SK-N-SH treated with all-trans-retinoic acid at 6 μM for 48 hours (cell line): ENCODE results near the gene ELAPOR2.
"Not testable (repeated sequence)": the region's sequence is repeated elsewhere in the genome, so short reads cannot be mapped to it uniquely, and the experiment has no call there.

Experiments used
- ATAC-seq: fragments of 200-7000 bp; cut with Tn5 transposase; 3 replicates; pipeline ENCODE4 v1.9.1; 2020; ENCODE audit warnings: mild to moderate bottlenecking, moderate library complexity
- ARNTL ChIP-seq: fragments of 450-650 bp; formaldehyde crosslinking; IDR thresholded peaks from 2 replicates; pipeline ENCODE4 v1.5.0; 2020; ENCODE audit warnings: low read depth, mild to moderate bottlenecking, moderate library complexity, borderline replicate concordance
- CSDC2 ChIP-seq: fragments of 250-450 bp; sonication (Bioruptor Pico); IDR thresholded peaks from 2 replicates; pipeline ENCODE4 v1.5.0; 2020; ENCODE audit warnings: mild to moderate bottlenecking, moderate library complexity
- ESRRG ChIP-seq: fragments of 250-450 bp; sonication (Bioruptor Pico); IDR thresholded peaks from 2 replicates; pipeline ENCODE4 v1.6.1; 2021; ENCODE audit warnings: mild to moderate bottlenecking
- PPARA ChIP-seq: fragments of 250-450 bp; sonication (Bioruptor Pico); IDR thresholded peaks from 2 replicates; pipeline ENCODE4 v1.5.0; 2020; ENCODE audit warnings: mild to moderate bottlenecking, borderline replicate concordance
- RARB ChIP-seq: fragments of 250-450 bp; sonication (Bioruptor Pico); IDR thresholded peaks from 2 replicates; pipeline ENCODE4 v1.8.0; 2021; ENCODE audit warnings: mild to moderate bottlenecking, moderate library complexity
- SNAI2 ChIP-seq: fragments of 250-450 bp; sonication (Bioruptor Pico); IDR thresholded peaks from 2 replicates; pipeline ENCODE4 v1.5.0; 2020; ENCODE audit warnings: mild to moderate bottlenecking, moderate library complexity
- TCF4 ChIP-seq: fragments of 250-450 bp; sonication (Bioruptor Pico); IDR thresholded peaks from 2 replicates; pipeline ENCODE4 v1.8.0; 2021; ENCODE audit warnings: mild to moderate bottlenecking, moderate library complexity, borderline replicate concordance
- TOX ChIP-seq: fragments of 250-450 bp; sonication (Bioruptor Pico); IDR thresholded peaks from 2 replicates; pipeline ENCODE4 v1.8.0; 2021; ENCODE audit warnings: mild to moderate bottlenecking, moderate library complexity, borderline replicate concordance
- ZC3H10 ChIP-seq: fragments of 250-450 bp; sonication (Bioruptor Pico); IDR thresholded peaks from 2 replicates; pipeline ENCODE4 v1.5.1; 2021; ENCODE audit warnings: mild to moderate bottlenecking, moderate library complexity
- ZFP3 ChIP-seq: fragments of 250-450 bp; sonication (Bioruptor Pico); IDR thresholded peaks from 2 replicates; pipeline ENCODE4 v1.5.0; 2020; ENCODE audit warnings: mild to moderate bottlenecking, moderate library complexity
- ZNF565 ChIP-seq: fragments of 450-650 bp; formaldehyde crosslinking; conservative IDR thresholded peaks from 2 replicates; pipeline ENCODE4 v1.5.0; 2020; ENCODE audit warnings: low read depth, mild to moderate bottlenecking, moderate library complexity
- ZNF70 ChIP-seq: fragments of 450-650 bp; formaldehyde crosslinking; IDR thresholded peaks from 2 replicates; pipeline ENCODE4 v1.5.0; 2020; ENCODE audit warnings: mild to moderate bottlenecking, moderate library complexity
- ZNF8 ChIP-seq: fragments of 450-650 bp; formaldehyde crosslinking; IDR thresholded peaks from 2 replicates; pipeline ENCODE4 v1.5.0; 2020; ENCODE audit warnings: mild to moderate bottlenecking, moderate library complexity
- TF ChIP-seq, protein P1 (sequence below): fragments of 250-450 bp; sonication (Bioruptor Pico); IDR thresholded peaks from 2 replicates; pipeline ENCODE4 v1.5.1; 2021; ENCODE audit warnings: mild to moderate bottlenecking, moderate library complexity
- TF ChIP-seq, protein P2 (sequence below): fragments of 250-450 bp; sonication (Bioruptor Pico); IDR thresholded peaks from 2 replicates; pipeline ENCODE4 v1.5.1; 2020; ENCODE audit warnings: low read depth, mild to moderate bottlenecking, moderate library complexity
- TF ChIP-seq, protein P3 (sequence below): fragments of 250-450 bp; sonication (Bioruptor Pico); IDR thresholded peaks from 2 replicates; pipeline ENCODE4 v1.8.0; 2021; ENCODE audit warnings: low read depth, mild to moderate bottlenecking, moderate library complexity, borderline replicate concordance
- TF ChIP-seq, protein P4 (sequence below): fragments of 250-450 bp; sonication (Bioruptor Pico); IDR thresholded peaks from 2 replicates; pipeline ENCODE4 v1.8.0; 2020; ENCODE audit warnings: mild to moderate bottlenecking, moderate library complexity, borderline replicate concordance

ELAPOR2 gene

GRCh38 chr7:87107949-87108776 lies 48.7 kb upstream of the ELAPOR2 start (continued):
- no peak for TF ChIP-seq ZNF70 (CRISPR knock-in tag)
- no peak for TF ChIP-seq ZNF8

DNA sequence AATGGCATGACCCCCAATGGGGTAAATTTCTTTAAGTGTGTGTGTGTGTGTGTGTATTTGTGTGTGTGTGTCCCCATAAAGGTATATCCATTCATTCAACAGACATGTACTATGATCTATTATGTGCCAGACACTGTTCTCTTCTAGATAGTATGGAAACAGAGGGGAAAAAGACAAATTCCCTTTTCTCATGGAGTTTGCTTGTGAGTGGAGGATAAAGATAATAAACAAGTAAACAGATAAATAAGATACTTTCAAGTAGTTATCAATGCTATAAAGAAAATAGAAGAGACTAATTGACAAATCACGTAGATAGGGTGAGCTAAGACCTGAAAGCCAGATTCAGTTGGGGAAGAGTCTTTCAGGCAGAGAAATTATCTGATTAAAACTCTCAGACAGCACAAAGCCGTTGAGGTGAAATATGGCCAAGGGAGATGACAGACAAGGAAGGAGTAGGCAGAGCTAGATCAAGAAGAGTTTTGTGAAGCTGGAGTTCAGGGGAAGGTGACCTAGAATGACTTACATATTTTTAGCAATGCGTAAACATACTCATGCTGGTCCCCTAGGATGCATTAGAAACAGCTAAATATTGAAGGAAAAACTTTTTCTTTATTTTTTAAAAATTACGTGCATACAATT lies 47.6 kb upstream of the ELAPOR2 start:
- ATAC-seq, result no peak
- no peak for TF ChIP-seq CSDC2 (CRISPR knock-in tag)

GRCh38 chr7:87105401-87105800 lies 45.9 kb upstream of the ELAPOR2 start:
- no peak for ATAC-seq
- TF ChIP-seq CSDC2 (CRISPR knock-in tag), result no peak
- TF ChIP-seq ZNF8, result no peak
- TF ChIP-seq ZC3H10, result no peak

- TF ChIP-seq, protein P1, sequence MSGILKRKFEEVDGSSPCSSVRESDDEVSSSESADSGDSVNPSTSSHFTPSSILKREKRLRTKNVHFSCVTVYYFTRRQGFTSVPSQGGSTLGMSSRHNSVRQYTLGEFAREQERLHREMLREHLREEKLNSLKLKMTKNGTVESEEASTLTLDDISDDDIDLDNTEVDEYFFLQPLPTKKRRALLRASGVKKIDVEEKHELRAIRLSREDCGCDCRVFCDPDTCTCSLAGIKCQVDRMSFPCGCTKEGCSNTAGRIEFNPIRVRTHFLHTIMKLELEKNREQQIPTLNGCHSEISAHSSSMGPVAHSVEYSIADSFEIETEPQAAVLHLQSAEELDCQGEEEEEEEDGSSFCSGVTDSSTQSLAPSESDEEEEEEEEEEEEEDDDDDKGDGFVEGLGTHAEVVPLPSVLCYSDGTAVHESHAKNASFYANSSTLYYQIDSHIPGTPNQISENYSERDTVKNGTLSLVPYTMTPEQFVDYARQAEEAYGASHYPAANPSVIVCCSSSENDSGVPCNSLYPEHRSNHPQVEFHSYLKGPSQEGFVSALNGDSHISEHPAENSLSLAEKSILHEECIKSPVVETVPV (CRISPR knock-in tag), result no peak
- TF ChIP-seq ARNTL (CRISPR knock-in tag), result no peak
- TF ChIP-seq CSDC2 (CRISPR knock-in tag), result no peak
- no peak for TF ChIP-seq ZNF565
- TF ChIP-seq, protein P2, sequence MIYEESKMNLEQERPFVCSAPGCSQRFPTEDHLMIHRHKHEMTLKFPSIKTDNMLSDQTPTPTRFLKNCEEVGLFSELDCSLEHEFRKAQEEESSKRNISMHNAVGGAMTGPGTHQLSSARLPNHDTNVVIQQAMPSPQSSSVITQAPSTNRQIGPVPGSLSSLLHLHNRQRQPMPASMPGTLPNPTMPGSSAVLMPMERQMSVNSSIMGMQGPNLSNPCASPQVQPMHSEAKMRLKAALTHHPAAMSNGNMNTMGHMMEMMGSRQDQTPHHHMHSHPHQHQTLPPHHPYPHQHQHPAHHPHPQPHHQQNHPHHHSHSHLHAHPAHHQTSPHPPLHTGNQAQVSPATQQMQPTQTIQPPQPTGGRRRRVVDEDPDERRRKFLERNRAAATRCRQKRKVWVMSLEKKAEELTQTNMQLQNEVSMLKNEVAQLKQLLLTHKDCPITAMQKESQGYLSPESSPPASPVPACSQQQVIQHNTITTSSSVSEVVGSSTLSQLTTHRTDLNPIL, result no peak
- TF ChIP-seq, protein P3, sequence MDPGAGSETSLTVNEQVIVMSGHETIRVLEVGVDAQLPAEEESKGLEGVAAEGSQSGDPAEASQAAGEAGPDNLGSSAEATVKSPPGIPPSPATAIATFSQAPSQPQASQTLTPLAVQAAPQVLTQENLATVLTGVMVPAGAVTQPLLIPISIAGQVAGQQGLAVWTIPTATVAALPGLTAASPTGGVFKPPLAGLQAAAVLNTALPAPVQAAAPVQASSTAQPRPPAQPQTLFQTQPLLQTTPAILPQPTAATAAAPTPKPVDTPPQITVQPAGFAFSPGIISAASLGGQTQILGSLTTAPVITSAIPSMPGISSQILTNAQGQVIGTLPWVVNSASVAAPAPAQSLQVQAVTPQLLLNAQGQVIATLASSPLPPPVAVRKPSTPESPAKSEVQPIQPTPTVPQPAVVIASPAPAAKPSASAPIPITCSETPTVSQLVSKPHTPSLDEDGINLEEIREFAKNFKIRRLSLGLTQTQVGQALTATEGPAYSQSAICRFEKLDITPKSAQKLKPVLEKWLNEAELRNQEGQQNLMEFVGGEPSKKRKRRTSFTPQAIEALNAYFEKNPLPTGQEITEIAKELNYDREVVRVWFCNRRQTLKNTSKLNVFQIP (CRISPR knock-in tag), result no peak
- no peak for TF ChIP-seq RARB (CRISPR knock-in tag)
- no peak for TF ChIP-seq TOX (CRISPR knock-in tag)
- no peak for TF ChIP-seq ESRRG
- no peak for TF ChIP-seq ZFP3
- no peak for TF ChIP-seq SNAI2 (CRISPR knock-in tag)
- TF ChIP-seq, protein P4, sequence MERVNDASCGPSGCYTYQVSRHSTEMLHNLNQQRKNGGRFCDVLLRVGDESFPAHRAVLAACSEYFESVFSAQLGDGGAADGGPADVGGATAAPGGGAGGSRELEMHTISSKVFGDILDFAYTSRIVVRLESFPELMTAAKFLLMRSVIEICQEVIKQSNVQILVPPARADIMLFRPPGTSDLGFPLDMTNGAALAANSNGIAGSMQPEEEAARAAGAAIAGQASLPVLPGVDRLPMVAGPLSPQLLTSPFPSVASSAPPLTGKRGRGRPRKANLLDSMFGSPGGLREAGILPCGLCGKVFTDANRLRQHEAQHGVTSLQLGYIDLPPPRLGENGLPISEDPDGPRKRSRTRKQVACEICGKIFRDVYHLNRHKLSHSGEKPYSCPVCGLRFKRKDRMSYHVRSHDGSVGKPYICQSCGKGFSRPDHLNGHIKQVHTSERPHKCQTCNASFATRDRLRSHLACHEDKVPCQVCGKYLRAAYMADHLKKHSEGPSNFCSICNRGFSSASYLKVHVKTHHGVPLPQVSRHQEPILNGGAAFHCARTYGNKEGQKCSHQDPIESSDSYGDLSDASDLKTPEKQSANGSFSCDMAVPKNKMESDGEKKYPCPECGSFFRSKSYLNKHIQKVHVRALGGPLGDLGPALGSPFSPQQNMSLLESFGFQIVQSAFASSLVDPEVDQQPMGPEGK (CRISPR knock-in tag), result no peak
- ATAC-seq, result no peak
These were observed 40.9 kb upstream of the ELAPOR2 start for GRCh38 chr7:87100326-87100725.

DNA sequence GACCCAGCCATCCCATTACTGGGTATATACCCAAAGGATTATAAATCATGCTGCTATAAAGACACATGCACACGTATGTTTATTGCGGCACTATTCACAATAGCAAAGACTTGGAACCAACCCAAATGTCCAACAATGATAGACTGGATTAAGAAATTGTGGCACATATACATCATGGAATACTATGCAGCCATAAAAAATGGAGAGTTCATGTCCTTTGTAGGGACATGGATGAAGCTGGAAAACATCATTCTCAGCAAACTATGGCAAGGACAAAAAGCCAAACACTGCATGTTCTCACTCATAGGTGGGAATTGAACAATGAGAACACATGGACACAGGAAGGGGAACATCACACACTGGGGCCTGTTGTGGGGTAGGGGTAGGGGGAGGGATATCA lies 37.9 kb upstream of the ELAPOR2 start:
- ATAC-seq, result not testable (repeated sequence)

GRCh38 chr7:87094322-87094721 lies 34.9 kb upstream of the ELAPOR2 start:
- no peak for ATAC-seq
- no peak for TF ChIP-seq PPARA
- no peak for TF ChIP-seq TCF4 (CRISPR knock-in tag)
- no peak for TF ChIP-seq ESRRG
